Naive thymus-derived CD8-positive, alpha-beta T cell (primary cell): ENCODE measurements around the gene SNRPA. TPM values are rescaled to one million over a fixed set of nuclear protein-coding genes. Genes with fewer than 3 reads are reported as not detected.
A peak's percentile ranks its signal among the peaks of the same experiment; 100 is the strongest.
"Not testable (repeated sequence)": the region's sequence is repeated elsewhere in the genome, so short reads cannot be mapped to it uniquely, and the experiment has no call there.

Source experiments
- ATAC-seq, 2 donors: fragments of 150-1000 bp; cut with Tn5 transposase in 1 of 2; sonication (Bioruptor Pico), chemical (Tn5 transposase) in 1 of 2; 1 replicate in 1 of 2; 2 replicates in 1 of 2; pipeline ENCODE4 v1.10.0; 2021; ENCODE audit warnings: mild to moderate bottlenecking in 2 of 2, moderate library complexity in 2 of 2
- POLR2A ChIA-PET: fragments of 350-600 bp; sonication (Branson Sonifier 250); formaldehyde crosslinking; loops from one replicate; lab custom pipeline; 2021; ENCODE audit warnings: antibody characterized with exemption; lab: Charles Lee
- DNase-seq, 10 donors: peaks; one replicate each; pipeline versions ENCODE4 v3.0.0 to v3.0.0-alpha.2; 2020 to 2022
- H3K27ac Mint-ChIP-seq, 10 donors: one replicate each; pipeline ENCODE4 v1.8.0; 2020 to 2022; ENCODE audit warnings: mild to moderate bottlenecking in 10 of 10, mixed read lengths in 10 of 10, moderate library complexity in 4 of 10, inconsistent platforms in 1 of 10
- H3K27me3 Mint-ChIP-seq, 5 donors: one replicate each; pipeline ENCODE4 v1.8.0; 2021 to 2022; ENCODE audit warnings: mixed read lengths in 5 of 5
- H3K36me3 Mint-ChIP-seq, 3 donors: one replicate each; pipeline ENCODE4 v1.8.0; 2020 to 2022; ENCODE audit warnings: mixed read lengths in 3 of 3, mild to moderate bottlenecking in 2 of 3, inconsistent platforms in 1 of 3
- H3K4me1 Mint-ChIP-seq, 4 donors: one replicate each; pipeline ENCODE4 v1.8.0; 2021 to 2022; ENCODE audit warnings: mixed read lengths in 4 of 4
- H3K4me3 Mint-ChIP-seq, 10 donors: one replicate each; pipeline ENCODE4 v1.8.0; 2020 to 2022; ENCODE audit warnings: mild to moderate bottlenecking in 10 of 10, mixed read lengths in 10 of 10, moderate library complexity in 6 of 10, inconsistent platforms in 1 of 10
- H3K9me3 Mint-ChIP-seq, 9 donors: one replicate each; pipeline ENCODE4 v1.8.0; 2020 to 2022; ENCODE audit warnings: mixed read lengths in 9 of 9, mild to moderate bottlenecking in 3 of 9, inconsistent platforms in 1 of 9, moderate library complexity in 1 of 9
- polyA plus RNA-seq, 3 donors: library from polyadenylated mRNA; unstranded; fragments of 300-500 nt; fragmentation: Illumina TruSeq; gene quantifications; one replicate each; pipeline ENCODE4 v1.2.3, GENCODE V29; 2021
- total RNA-seq, 8 experiments: library from RNA in 2 of 8; stranded (reverse) in 2 of 8; gene quantifications; one replicate each; pipeline ENCODE4 v1.2.3 and lab custom pipeline; 2021 to 2026

The SNRPA gene
- total and polyA plus RNA-seq, 5 experiments from 2014 or later = 45.9 to 68.2 (median 62.3) TPM

- peaks cover 31 to 44% (median 41%) of the 10 kb centered on the region in 4 donors for H3K4me1 Mint-ChIP-seq
- H3K36me3 Mint-ChIP-seq = peaks cover 0 to 36% (median 5%) of the 10 kb centered on the region in 3 donors
- ATAC-seq (no peak), DNase-seq (no peak)
- POLR2A ChIA-PET = interaction anchor here (0.7 to 1.2 kb wide), 2 partner anchors 12 to 42 kb away, joined by 4 to 5 read pairs; no protein-coding TSS in a partner anchor
- no peak overlapping the region for H3K4me3 Mint-ChIP-seq
- H3K9me3 Mint-ChIP-seq = no peaks in the 10 kb centered on the region
- H3K27ac Mint-ChIP-seq = peak overlapping the region in 3 of 10 donors; percentile 35 to 58 (median 53)
- H3K27me3 Mint-ChIP-seq = peaks cover 0 to 2% (median 0%) of the 10 kb centered on the region in 5 donors
Observed at GRCh38 chr19:40781140-40781539, 30.1 kb downstream of the SNRPA start.

GRCh38 chr19:40783711-40784110, 32.7 kb downstream of the SNRPA start:
- ATAC-seq (no peak), DNase-seq (no peak)
- Mint-ChIP-seq H3K27me3 (no peaks in the 10 kb centered on the region), H3K9me3 (no peaks in the 10 kb centered on the region), H3K4me1 (peaks cover 22 to 30% (median 23%) of the 10 kb centered on the region in 4 donors), H3K36me3 (peaks cover 0 to 49% (median 5%) of the 10 kb centered on the region in 3 donors), H3K4me3 (no peak overlapping the region), H3K27ac (no peak overlapping the region)
- POLR2A ChIA-PET = interaction anchor here (1.0 kb wide), 2 partner anchors 15 to 27 kb away, joined by 3 read pairs; partner anchors contain the start of gene EGLN2

- not testable (repeated sequence) for H3K27ac Mint-ChIP-seq, ATAC-seq, H3K27me3 Mint-ChIP-seq, H3K9me3 Mint-ChIP-seq, H3K4me3 Mint-ChIP-seq, DNase-seq
- peaks cover 18 to 26% (median 20%) of the 10 kb centered on the region in 4 donors for H3K4me1 Mint-ChIP-seq
- POLR2A ChIA-PET = interaction anchor here (1.0 kb wide), 2 partner anchors 15 to 28 kb away, joined by 3 read pairs; partner anchors contain the start of gene EGLN2
- H3K36me3 Mint-ChIP-seq = peaks cover 0 to 52% (median 5%) of the 10 kb centered on the region in 3 donors
Observed at GRCh38 chr19:40784146-40784545, 33.1 kb downstream of the SNRPA start.

- Mint-ChIP-seq H3K4me1 (peaks cover 10 to 19% (median 16%) of the 10 kb centered on the region in 4 donors), H3K36me3 (peaks cover 0 to 56% (median 11%) of the 10 kb centered on the region in 3 donors), H3K27me3 (no peaks in the 10 kb centered on the region), H3K27ac (peak overlapping the region in 3 of 10 donors; percentile 34 to 68 (median 41)), H3K4me3 (no peak overlapping the region), H3K9me3 (no peaks in the 10 kb centered on the region)
- ATAC-seq = no peak
- no peak for DNase-seq
- POLR2A ChIA-PET = interaction anchor here (2.4 kb wide), 1 partner anchor 11 kb away, joined by 10 read pairs; no protein-coding TSS in a partner anchor
Observed at GRCh38 chr19:40785526-40785925, 34.5 kb downstream of the SNRPA start.

GRCh38 chr19:40786060-40787037, 35.3 kb downstream of the SNRPA start:
- peak overlapping the region in 2 of 10 donors; percentile 29 to 59 for H3K27ac Mint-ChIP-seq
- no peaks in the 10 kb centered on the region for H3K9me3 Mint-ChIP-seq

GRCh38 chr19:40791349-40791748, 40.3 kb downstream of the SNRPA start:
- Mint-ChIP-seq H3K36me3 (peaks cover 0 to 47% (median 11%) of the 10 kb centered on the region in 3 donors), H3K9me3 (no peaks in the 10 kb centered on the region), H3K27me3 (no peaks in the 10 kb centered on the region), H3K4me1 (peaks cover 6 to 21% (median 13%) of the 10 kb centered on the region in 4 donors), H3K27ac (peak overlapping the region in 6 of 10 donors; percentile 38 to 76 (median 62)), H3K4me3 (no peak overlapping the region)
- DNase-seq = no peak
- POLR2A ChIA-PET = interaction anchor here (0.6 to 2.5 kb wide), 2 partner anchors 13 to 147 kb away, joined by 5 to 15 read pairs; partner anchors contain the start of gene RAB4B
- ATAC-seq = no peak

More at GRCh38 chr19:40786060-40787037, 35.3 kb downstream of the SNRPA start:
- no peaks in the 10 kb centered on the region for H3K27me3 Mint-ChIP-seq
- H3K4me3 Mint-ChIP-seq = no peak overlapping the region
- peaks cover 8 to 16% (median 11%) of the 10 kb centered on the region in 4 donors for H3K4me1 Mint-ChIP-seq
- POLR2A ChIA-PET = interaction anchor here (0.9 to 2.8 kb wide), 4 partner anchors 8 to 33 kb away, joined by 3 to 20 read pairs (median 6); partner anchors contain the start of gene RAB4B
- ATAC-seq (no peak), DNase-seq (no peak)
- peaks cover 0 to 58% (median 13%) of the 10 kb centered on the region in 3 donors for H3K36me3 Mint-ChIP-seq

GRCh38 chr19:40791996-40792395, 41.0 kb downstream of the SNRPA start:
- ATAC-seq = no peak
- Mint-ChIP-seq H3K27me3 (no peaks in the 10 kb centered on the region), H3K4me1 (peaks cover 6 to 25% (median 15%) of the 10 kb centered on the region in 4 donors), H3K4me3 (no peak overlapping the region), H3K27ac (peak overlapping the region in 8 of 10 donors; percentile 53 to 79 (median 63)), H3K36me3 (peaks cover 0 to 45% (median 11%) of the 10 kb centered on the region in 3 donors), H3K9me3 (no peaks in the 10 kb centered on the region)
- no peak for DNase-seq
- POLR2A ChIA-PET = interaction anchor here (2.5 kb wide), 1 partner anchor 14 kb away, joined by 15 read pairs; the partner anchor contains the start of gene RAB4B

- POLR2A ChIA-PET = interaction anchor here (0.6 to 17.6 kb wide), 14 partner anchors 11 to 348 kb away, joined by 3 to 301 read pairs (median 10); partner anchors contain the start of genes ACTMAP, COQ8B, ITPKC and MIA
- no peak for DNase-seq
- Mint-ChIP-seq H3K27ac (peak overlapping the region; percentile 98 to 100 (median 99)), H3K4me1 (peaks cover 27 to 51% (median 44%) of the 10 kb centered on the region in 4 donors), H3K4me3 (peak overlapping the region; percentile 28 to 98 (median 95)), H3K9me3 (peaks cover 0 to 2% (median 0%) of the 10 kb centered on the region in 9 donors), H3K27me3 (no peaks in the 10 kb centered on the region), H3K36me3 (peaks cover 0 to 30% (median 2%) of the 10 kb centered on the region in 3 donors)
- no peak for ATAC-seq
Observed at GRCh38 chr19:40797166-40797962, 46.4 kb downstream of the SNRPA start.

GRCh38 chr19:40797963-40798682, 47.1 kb downstream of the SNRPA start:
- POLR2A ChIA-PET = interaction anchor here (0.6 to 17.6 kb wide), 23 partner anchors 10 to 778 kb away, joined by 3 to 301 read pairs (median 6); partner anchors contain the start of genes ACTMAP, CEACAM21, COQ8B and HNRNPUL1
- Mint-ChIP-seq H3K36me3 (peaks cover 0 to 25% (median 5%) of the 10 kb centered on the region in 3 donors), H3K9me3 (peaks cover 0 to 2% (median 0%) of the 10 kb centered on the region in 9 donors), H3K27ac (peak overlapping the region; percentile 98 to 100 (median 99)), H3K27me3 (no peaks in the 10 kb centered on the region), H3K4me3 (peak overlapping the region; percentile 88 to 99 (median 96)), H3K4me1 (peaks cover 32 to 54% (median 48%) of the 10 kb centered on the region in 4 donors)
- ATAC-seq (peak; percentile 51 to 53), DNase-seq (peak in 9 of 10 donors; percentile 55 to 88 (median 70))

- H3K4me1 Mint-ChIP-seq = peaks cover 39 to 62% (median 56%) of the 10 kb centered on the region in 4 donors
- POLR2A ChIA-PET = interaction anchor here (0.6 to 17.6 kb wide), 22 partner anchors 9 to 777 kb away, joined by 3 to 301 read pairs (median 6); partner anchors contain the start of genes ACTMAP, CEACAM21, COQ8B and HNRNPUL1
- ATAC-seq (peak; percentile 83 to 84), DNase-seq (peak; percentile 98 to 100 (median 100))
- no peaks in the 10 kb centered on the region for H3K27me3 Mint-ChIP-seq
- peak within 1 kb of the TSS; percentile 98 to 100 (median 100) for H3K27ac Mint-ChIP-seq
- H3K4me3 Mint-ChIP-seq = peak within 1 kb of the TSS; percentile 90 to 99 (median 96)
- peaks cover 0 to 2% (median 0%) of the 10 kb centered on the region in 9 donors for H3K9me3 Mint-ChIP-seq
- peaks cover 0 to 24% (median 5%) of the 10 kb centered on the region in 3 donors for H3K36me3 Mint-ChIP-seq
Observed at GRCh38 chr19:40798683-40799557, 47.9 kb downstream of the SNRPA start, which contains the start of gene EGLN2. EGLN2 (plus strand) TSS chr19:40799191; CDS start chr19:40800573, 1,382 bp downstream.
